Thyroid gland (tissue), 4 donors: ENCODE results near the gene KIAA1671. TPM values are rescaled to one million over a fixed set of nuclear protein-coding genes. Genes with fewer than 3 reads are reported as not detected.
A peak's percentile ranks its signal among the peaks of the same experiment; 100 is the strongest.

Source experiments
- DNase-seq, 2 donors: peaks; one replicate each; pipeline ENCODE4 v3.0.0-alpha.2; 2019
- H3K27ac ChIP-seq, 3 donors: fragments of 200-600 bp; sonication (generic); 1 replicate in 2 of 3; 2 replicates in 1 of 3; pipeline ENCODE4 v1.5.1; 2016 to 2019; ENCODE audit warnings: mild to moderate bottlenecking in 1 of 3, moderate library complexity in 1 of 3
- H3K27me3 ChIP-seq: fragments of 200-600 bp; sonication (generic); one replicate; pipeline ENCODE4 v1.5.1; 2019
- H3K36me3 ChIP-seq, 2 donors: fragments of 200-600 bp; sonication (generic); one replicate each; pipeline ENCODE4 v1.5.1; 2016 to 2019
- H3K4me1 ChIP-seq, 2 donors: fragments of 200-600 bp; sonication (generic); one replicate each; pipeline ENCODE4 v1.5.1; 2017 to 2019
- H3K4me3 ChIP-seq, 3 donors: fragments of 200-600 bp; sonication (generic); replicated peaks in 1 of 3; 1 replicate in 2 of 3; 2 replicates in 1 of 3; pipeline ENCODE4 v1.5.1; 2016; ENCODE audit warnings: mild to moderate bottlenecking in 1 of 3
- H3K9me3 ChIP-seq: fragments of 200-600 bp; sonication (generic); one replicate; pipeline ENCODE4 v1.5.1; 2017
- CTCF ChIP-seq, 6 experiments: fragments of 200-600 bp in 3 of 6; fragments of 450-650 bp in 3 of 6; sonication (generic) in 3 of 6; IDR thresholded peaks; one replicate each; pipeline ENCODE4 v1.5.1; 2016 to 2019; ENCODE audit warnings: antibody characterized with exemption in 6 of 6, mild to moderate bottlenecking in 2 of 6, inconsistent platforms in 1 of 6, moderate library complexity in 1 of 6
- POLR2A ChIP-seq, 2 donors: fragments of 450-650 bp; IDR thresholded peaks; one replicate each; pipeline ENCODE4 v1.6.1; 2017; ENCODE audit warnings: antibody characterized with exemption in 2 of 2, mild to moderate bottlenecking in 2 of 2, moderate library complexity in 1 of 2
- WGBS, 2 donors: methylation state at CpG; one replicate each; pipeline ENCODE4 v1.1.5; 2017; 5-methylcytosine and 5-hydroxymethylcytosine counted together
- intact Hi-C: fragments of 100-400 bp; cut with DNase I; formaldehyde crosslinking; loops from one replicate; pipeline ENCODE4 v1.15.1; 2023
- total RNA-seq, 4 donors: library from RNA; depleted of rRNA; stranded (reverse); fragments of >200 nt; gene quantifications; one replicate each; pipeline ENCODE4 v1.2.3, GENCODE V29; 2016

The KIAA1671 gene
- total RNA-seq, 4 donors from 2014 or later: 63.2 to 111 (median 79.7) TPM

- intact Hi-C loops: no loop called here
- H3K9me3 ChIP-seq: no peaks in the 10 kb centered on the region
- WGBS, 2 donors: 78 to 82% methylated on average over 6 of the region's 6 CpGs
- H3K36me3 ChIP-seq: no peaks in the 10 kb centered on the region
- peak overlapping the region in 1 of 3 donors; percentile 25 for H3K27ac ChIP-seq
- no peak overlapping the region for H3K4me3 ChIP-seq
- H3K27me3 ChIP-seq: no peaks in the 10 kb centered on the region
- TF ChIP-seq CTCF (IDR thresholded peaks at IDR 0.05) (no peak), POLR2A (IDR thresholded peaks at IDR 0.05) (no peak)
- H3K4me1 ChIP-seq: peaks cover 41 to 71% of the 10 kb centered on the region in 2 donors
- DNase-seq: no peak
These were observed 21.4 kb downstream of the KIAA1671 start for GRCh38 chr22:24973872-24974271.

- Histone ChIP-seq H3K27me3 (no peaks in the 10 kb centered on the region), H3K36me3 (no peaks in the 10 kb centered on the region), H3K9me3 (no peaks in the 10 kb centered on the region), H3K4me1 (peaks cover 36 to 58% of the 10 kb centered on the region in 2 donors), H3K4me3 (no peak overlapping the region), H3K27ac (peak overlapping the region in 1 of 3 donors; percentile 94)
- DNase-seq: no peak
- intact Hi-C loops: no loop called here
- TF ChIP-seq CTCF (IDR thresholded peaks at IDR 0.05) (no peak), POLR2A (IDR thresholded peaks at IDR 0.05) (no peak)
- 84 to 92% methylated on average over 5 of the region's 5 CpGs for WGBS, 2 donors
These were observed 22.7 kb downstream of the KIAA1671 start for GRCh38 chr22:24975125-24975640.

- no peaks in the 10 kb centered on the region for H3K27me3 ChIP-seq
- WGBS, 2 donors: 65 to 66% methylated on average over 11 of the region's 11 CpGs
- peak overlapping the region; percentile 81 to 94 (median 94) for H3K27ac ChIP-seq
- peaks cover 39 to 60% of the 10 kb centered on the region in 2 donors for H3K4me1 ChIP-seq
- intact Hi-C loops: no loop called here
- DNase-seq: peak in 1 of 2 donors; percentile 34
- no peaks in the 10 kb centered on the region for H3K36me3 ChIP-seq
- TF ChIP-seq CTCF (IDR thresholded peaks at IDR 0.05) (no peak), POLR2A (IDR thresholded peaks at IDR 0.05) (no peak)
- H3K4me3 ChIP-seq: no peak overlapping the region
- no peaks in the 10 kb centered on the region for H3K9me3 ChIP-seq
These were observed 23.4 kb downstream of the KIAA1671 start for GRCh38 chr22:24975813-24976341.

DNA sequence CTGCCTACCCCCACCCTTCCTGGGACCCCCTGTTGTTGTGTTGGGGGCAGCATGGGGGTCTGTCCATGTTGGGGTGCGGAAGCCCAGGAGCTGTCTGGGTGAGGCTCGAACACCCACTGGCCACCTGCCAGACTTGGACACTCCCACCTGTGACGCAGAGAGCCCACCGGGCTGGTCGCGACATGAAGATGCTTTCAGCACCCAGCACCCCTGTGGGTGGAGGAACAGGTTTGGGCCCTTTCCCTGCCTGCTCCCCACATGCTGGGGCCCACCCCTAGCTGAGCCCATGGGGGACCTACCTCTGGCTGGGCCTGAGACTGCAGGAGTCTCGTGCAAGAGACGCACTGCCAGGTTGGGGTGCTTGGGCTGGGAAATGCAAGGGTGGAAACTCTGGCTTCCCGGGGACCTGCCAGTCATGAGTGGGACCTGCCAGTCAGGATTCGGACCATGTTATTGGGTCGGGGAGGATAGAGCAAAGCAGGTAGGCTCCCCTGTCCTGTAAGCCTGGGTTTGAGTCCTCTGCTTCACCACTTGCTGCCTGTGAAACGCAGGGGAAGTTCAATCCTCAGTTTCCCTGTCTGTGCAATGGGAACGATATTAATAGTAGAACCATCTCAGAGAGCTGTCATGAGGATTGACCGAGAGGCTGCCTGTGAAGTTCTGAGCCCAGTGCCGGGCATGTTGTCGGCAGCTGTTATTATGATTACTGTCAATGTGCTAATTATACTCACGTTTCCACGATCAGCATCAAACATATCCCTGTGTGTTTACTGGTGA, 24.1 kb downstream of the KIAA1671 start:
- H3K27ac ChIP-seq: peak overlapping the region; percentile 81 to 94 (median 94)
- intact Hi-C loops: no loop called here
- no peaks in the 10 kb centered on the region for H3K27me3 ChIP-seq
- H3K4me1 ChIP-seq: peaks cover 43 to 60% of the 10 kb centered on the region in 2 donors
- no peak for DNase-seq
- H3K36me3 ChIP-seq: no peaks in the 10 kb centered on the region
- H3K9me3 ChIP-seq: no peaks in the 10 kb centered on the region
- H3K4me3 ChIP-seq: no peak overlapping the region
- WGBS, 2 donors: 67 to 71% methylated on average over 16 of the region's 18 CpGs
- no peak for TF ChIP-seq CTCF (IDR thresholded peaks at IDR 0.05)
- no peak for TF ChIP-seq POLR2A (IDR thresholded peaks at IDR 0.05)
